ENCODE results near the gene OSGIN1.

- TF ChIP-seq, protein P1, sequence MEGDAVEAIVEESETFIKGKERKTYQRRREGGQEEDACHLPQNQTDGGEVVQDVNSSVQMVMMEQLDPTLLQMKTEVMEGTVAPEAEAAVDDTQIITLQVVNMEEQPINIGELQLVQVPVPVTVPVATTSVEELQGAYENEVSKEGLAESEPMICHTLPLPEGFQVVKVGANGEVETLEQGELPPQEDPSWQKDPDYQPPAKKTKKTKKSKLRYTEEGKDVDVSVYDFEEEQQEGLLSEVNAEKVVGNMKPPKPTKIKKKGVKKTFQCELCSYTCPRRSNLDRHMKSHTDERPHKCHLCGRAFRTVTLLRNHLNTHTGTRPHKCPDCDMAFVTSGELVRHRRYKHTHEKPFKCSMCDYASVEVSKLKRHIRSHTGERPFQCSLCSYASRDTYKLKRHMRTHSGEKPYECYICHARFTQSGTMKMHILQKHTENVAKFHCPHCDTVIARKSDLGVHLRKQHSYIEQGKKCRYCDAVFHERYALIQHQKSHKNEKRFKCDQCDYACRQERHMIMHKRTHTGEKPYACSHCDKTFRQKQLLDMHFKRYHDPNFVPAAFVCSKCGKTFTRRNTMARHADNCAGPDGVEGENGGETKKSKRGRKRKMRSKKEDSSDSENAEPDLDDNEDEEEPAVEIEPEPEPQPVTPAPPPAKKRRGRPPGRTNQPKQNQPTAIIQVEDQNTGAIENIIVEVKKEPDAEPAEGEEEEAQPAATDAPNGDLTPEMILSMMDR (IDR thresholded peaks at IDR 0.05; ENCODE audit: low read depth, low read length) = no peak
- TF ChIP-seq POLR2A (IDR thresholded peaks at IDR 0.05; ENCODE audit: extremely low read depth, insufficient read length) = no peak
- TF ChIP-seq MAX (IDR thresholded peaks at IDR 0.05; ENCODE audit: low read depth, low read length) = no peak
Measured at GRCh38 chr16:84015399-84015798, 62.4 kb downstream of the OSGIN1 start.
